NK-92 (cell line): ENCODE data around the gene OR13C5.

Experiments used
- DNase-seq: peaks from one replicate; lab custom pipeline; 2025; ENCODE audit not compliant: unreplicated experiment; lab: John Stamatoyannopoulos, UW

The OR13C5 gene

DNA sequence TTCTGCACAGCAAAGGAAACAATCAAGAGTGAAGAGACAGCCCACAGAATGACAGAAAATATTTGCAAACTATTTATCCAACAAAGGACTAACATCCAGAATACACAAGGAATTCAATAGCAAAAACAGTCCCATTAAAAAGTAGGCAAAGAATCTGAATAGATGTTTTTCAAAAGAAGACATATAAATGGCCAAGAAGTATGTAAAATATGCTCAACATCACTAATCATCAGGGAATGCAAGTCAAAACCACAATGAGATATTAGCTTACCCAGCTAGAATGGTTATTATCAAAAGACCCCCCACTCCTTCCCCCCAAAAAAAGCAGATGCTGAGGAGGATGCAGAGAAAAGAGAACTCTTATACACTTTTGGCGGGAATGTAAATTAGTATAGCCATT is 43.7 kb downstream of the OR13C5 start:
- DNase-seq = no peak

DNA sequence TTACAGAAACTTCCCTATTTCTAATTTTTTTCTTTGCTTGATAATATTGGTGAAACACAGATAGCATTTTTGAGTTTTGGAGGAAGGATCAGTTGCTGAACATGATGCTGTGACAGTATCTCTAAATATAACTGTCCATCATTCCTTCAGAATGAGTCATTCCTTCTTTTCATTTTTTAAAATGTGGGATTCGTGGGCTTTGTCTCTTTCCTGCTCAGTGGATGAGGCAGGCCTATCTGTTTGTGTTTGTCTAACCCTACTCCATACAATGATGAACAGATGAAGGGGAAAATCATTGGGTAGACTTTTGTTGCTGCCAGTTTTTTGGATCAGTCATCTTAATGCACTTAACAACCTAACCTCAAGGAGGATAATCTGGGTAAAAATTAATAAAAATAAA is 46.0 kb downstream of the OR13C5 start:
- no peak for DNase-seq
